GM10248 (cell line): ENCODE measurements around the gene TFR2.

Source experiments
- CTCF ChIA-PET: fragments of 300-600 bp; sonication (Branson Sonifier 250); formaldehyde crosslinking; extraction: SDS; loops from one replicate; lab custom pipeline; 2021; ENCODE audit warnings: antibody characterized with exemption; lab: Yijun Ruan, JAX
- POLR2A ChIA-PET: fragments of 350-650 bp; sonication (Branson Sonifier 250); formaldehyde crosslinking; extraction: SDS; loops from one replicate; lab custom pipeline; 2020; ENCODE audit warnings: antibody characterized with exemption; lab: Yijun Ruan, JAX
- DNase-seq: peaks from one replicate; pipeline ENCODE4 v3.0.0; 2012; ENCODE audit errors: extremely low spot score
- TF ChIP-seq, protein P1 (sequence below): IDR thresholded peaks from 2 replicates; pipeline ENCODE4 v1.5.1; 2012; ENCODE audit warnings: mild to moderate bottlenecking, low read depth; ENCODE audit errors: extremely low read depth, missing control alignments, control extremely low read depth

The TFR2 gene

DNA sequence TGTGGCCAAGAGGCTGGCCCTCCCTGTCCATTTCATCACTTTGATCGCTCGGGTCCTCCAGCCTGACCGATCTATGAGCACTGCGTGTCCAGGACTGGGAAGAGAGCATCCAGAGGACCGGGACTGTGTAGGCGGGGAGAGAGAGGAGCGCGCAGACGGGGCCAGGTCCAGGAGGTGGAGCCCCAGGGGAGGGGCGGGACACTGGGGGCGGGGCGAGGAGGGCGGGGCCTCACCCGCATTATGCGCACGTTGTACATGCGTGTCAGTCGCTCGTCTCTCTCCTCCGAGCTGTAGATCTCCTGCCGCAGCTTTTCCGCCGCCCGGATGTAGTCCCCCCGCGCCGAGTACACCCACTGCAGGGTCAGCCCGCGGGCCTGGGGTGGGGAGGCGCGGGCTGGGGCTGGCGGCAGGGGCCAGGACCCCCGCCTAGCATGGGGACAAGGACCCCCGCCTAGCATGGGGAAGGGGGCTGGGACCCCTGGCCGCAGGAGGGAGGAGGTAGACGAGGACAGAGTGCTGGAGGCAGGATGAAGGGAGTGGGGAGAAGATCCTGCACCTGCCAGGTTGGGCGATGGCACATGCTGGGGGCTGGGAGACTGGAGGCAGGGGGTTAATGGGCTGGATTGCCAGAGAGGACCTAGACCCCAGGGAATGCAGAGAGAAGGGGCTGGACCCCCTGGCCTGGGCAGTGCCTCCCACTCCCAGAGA is 14.7 kb downstream of the TFR2 start:
- peak; percentile 97 for DNase-seq
- ChIA-PET CTCF (interaction anchor here (1.1 to 2.7 kb wide), 7 partner anchors 8 to 157 kb away, joined by 3 to 10 read pairs (median 4); partner anchors contain the start of gene POP7), POLR2A (no interaction called here)

DNA sequence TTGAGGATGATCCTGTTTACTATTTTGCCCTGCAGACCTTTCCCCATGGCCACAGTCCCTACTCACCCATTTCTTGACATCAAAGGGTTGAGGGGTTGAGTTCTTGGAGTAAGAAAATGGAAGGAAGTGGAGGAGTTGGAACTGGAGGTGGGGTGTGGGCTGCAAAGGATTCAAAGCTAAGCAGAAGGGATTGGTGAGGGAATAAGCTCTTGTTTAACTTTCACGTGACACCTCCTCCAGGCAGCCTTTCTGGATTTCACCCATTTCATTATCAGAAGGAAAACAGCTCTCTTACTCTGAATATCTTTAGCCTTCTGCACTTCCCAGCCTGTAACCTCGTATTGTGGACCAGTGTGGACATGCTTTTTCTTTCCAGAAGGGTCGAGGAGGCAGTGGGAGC is 15.3 kb downstream of the TFR2 start:
- ChIA-PET CTCF (interaction anchor here (1.1 to 2.7 kb wide), 7 partner anchors 8 to 156 kb away, joined by 3 to 10 read pairs (median 4); partner anchors contain the start of gene POP7), POLR2A (interaction anchor here (0.8 kb wide), 1 partner anchor 151 kb away, joined by 5 read pairs; no protein-coding TSS in a partner anchor)
- DNase-seq = no peak
- TF ChIP-seq, protein P1, sequence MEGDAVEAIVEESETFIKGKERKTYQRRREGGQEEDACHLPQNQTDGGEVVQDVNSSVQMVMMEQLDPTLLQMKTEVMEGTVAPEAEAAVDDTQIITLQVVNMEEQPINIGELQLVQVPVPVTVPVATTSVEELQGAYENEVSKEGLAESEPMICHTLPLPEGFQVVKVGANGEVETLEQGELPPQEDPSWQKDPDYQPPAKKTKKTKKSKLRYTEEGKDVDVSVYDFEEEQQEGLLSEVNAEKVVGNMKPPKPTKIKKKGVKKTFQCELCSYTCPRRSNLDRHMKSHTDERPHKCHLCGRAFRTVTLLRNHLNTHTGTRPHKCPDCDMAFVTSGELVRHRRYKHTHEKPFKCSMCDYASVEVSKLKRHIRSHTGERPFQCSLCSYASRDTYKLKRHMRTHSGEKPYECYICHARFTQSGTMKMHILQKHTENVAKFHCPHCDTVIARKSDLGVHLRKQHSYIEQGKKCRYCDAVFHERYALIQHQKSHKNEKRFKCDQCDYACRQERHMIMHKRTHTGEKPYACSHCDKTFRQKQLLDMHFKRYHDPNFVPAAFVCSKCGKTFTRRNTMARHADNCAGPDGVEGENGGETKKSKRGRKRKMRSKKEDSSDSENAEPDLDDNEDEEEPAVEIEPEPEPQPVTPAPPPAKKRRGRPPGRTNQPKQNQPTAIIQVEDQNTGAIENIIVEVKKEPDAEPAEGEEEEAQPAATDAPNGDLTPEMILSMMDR = no peak

More for the DNA sequence above, 14.7 kb downstream of the TFR2 start:
- TF ChIP-seq, protein P1 = no peak

DNA sequence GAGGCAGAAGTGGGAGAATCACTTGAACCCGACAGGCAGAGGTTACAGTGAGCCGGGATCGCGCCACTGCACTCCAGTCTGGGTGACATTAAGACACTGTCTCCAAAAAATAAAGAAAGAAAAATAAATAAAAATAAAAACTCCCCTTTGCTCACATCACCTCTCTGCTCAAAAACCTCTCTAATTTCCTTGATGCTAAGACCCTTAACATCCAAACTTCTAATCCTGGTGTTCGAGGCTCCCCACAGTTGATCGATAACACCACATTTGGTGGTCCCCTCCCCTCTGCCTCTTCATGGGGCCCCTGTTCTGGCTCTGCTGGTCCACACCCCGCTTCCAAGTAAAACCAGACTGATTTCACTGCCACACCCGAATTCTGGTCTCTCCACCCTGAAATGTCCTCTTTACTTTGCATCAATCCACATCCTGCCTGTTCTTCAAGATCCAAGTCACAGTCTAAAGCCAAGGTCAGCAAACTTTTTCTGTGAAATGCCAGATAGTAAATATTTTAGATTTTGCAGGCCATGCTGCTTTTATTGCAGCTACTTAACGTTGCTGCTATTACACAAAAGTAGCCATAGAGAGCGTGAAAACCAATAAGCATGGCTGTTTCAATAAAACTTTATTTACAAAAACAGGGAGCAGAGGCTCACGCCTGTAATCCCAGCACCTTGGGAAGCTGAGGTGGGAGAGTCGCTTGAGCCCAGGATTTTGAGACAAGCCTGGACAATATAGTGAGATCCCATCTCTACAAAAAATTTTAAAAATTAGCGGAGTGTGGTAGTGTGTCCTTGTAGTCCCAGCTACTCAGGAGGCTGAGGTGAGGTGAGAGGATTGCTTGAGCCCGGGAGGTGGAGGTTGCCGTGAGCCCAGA is 17.2 kb downstream of the TFR2 start:
- ChIA-PET CTCF (interaction anchor here (2.7 kb wide), 1 partner anchor 10 kb away, joined by 8 read pairs; no protein-coding TSS in a partner anchor), POLR2A (no interaction called here)
- DNase-seq = no peak
- TF ChIP-seq, protein P1 = no peak

DNA sequence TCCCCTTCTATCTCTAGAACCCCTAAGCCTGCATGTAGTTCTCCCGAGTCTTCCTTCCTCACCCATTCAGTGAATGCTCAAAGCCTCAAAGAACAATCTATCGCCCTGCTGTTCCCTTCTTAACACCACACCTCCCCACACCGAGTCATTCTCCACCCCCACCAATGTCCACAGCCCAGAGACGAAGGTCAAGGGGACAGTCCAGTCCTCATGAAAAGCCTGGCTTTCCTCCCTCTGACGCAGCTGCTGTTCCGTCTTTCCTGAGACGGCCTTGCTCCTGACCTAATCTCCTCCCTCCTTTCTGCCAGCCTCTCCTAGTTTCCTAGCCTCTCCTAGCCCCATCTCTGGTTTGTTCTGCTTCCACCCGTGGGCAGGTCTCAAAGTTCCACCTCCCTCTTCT is 19.8 kb downstream of the TFR2 start:
- ChIA-PET POLR2A (no interaction called here), CTCF (interaction anchor here (1.2 kb wide), 1 partner anchor 11 kb away, joined by 3 read pairs; no protein-coding TSS in a partner anchor)
- TF ChIP-seq, protein P1 = no peak
- DNase-seq = no peak

DNA sequence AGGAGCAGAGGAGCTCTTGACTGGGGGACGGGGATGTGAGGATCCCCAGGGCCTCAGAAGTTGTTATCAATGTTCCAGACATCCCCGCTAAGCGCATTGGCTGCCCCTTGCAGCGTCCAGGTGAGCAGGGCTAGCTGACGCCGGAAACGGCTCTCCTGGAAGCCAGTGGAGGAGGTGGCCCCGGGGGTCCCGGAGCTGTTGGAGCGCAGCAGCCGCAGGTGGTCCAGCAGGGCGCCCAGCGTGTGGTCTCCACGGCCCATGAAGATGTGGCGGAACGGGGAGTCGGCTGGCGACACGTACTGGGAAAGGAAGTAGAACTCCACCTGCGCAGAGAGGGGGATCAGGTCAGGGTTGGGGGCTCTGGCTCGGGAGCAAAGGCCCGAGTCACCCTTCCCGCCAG is 20.5 kb downstream of the TFR2 start:
- TF ChIP-seq, protein P1 = no peak
- ChIA-PET CTCF (interaction anchor here (0.7 to 1.7 kb wide), 2 partner anchors 14 kb away, joined by 3 to 9 read pairs; no protein-coding TSS in a partner anchor), POLR2A (no interaction called here)
- no peak for DNase-seq

DNA sequence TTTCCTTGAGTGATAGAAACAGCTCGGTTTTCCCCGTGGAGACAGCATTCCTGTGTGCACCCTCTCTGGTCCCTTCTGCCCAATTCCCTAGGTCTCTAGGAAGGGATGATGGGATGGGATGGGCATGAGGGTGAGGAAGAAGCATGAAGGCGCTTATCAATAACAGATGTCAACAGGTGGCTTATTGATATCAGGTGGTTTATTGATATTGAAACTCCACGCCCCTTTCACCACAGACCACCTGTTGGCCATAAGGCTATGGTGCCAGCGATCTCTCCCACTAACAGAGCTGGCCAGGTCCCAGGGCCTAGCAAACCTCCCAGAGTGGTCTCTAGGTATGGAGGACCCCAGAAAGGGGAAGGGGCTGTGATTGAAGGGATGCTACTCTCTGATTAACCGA is 21.1 kb downstream of the TFR2 start:
- TF ChIP-seq, protein P1 = no peak

More for the DNA sequence above, 21.1 kb downstream of the TFR2 start:
- DNase-seq = no peak
- ChIA-PET POLR2A (no interaction called here), CTCF (interaction anchor here (0.7 to 1.7 kb wide), 4 partner anchors 10 to 85 kb away, joined by 3 to 9 read pairs (median 3); partner anchors contain the start of gene POP7)
